Karpas-422 (cell line): Measurements from ENCODE around the gene GOLGA6L26. TPM values are rescaled to one million over a fixed set of nuclear protein-coding genes. Genes with fewer than 3 reads are reported as not detected.
"Not testable (repeated sequence)": the region's sequence is repeated elsewhere in the genome, so short reads cannot be mapped to it uniquely, and the experiment has no call there.

ENCODE experiments used
- DNase-seq: peaks from one replicate; pipeline ENCODE4 v3.0.0-alpha.2; 2015
- H2AFZ ChIP-seq: fragments of 200-600 bp; sonication (generic); 2 replicates; pipeline ENCODE4 v1.6.1; 2014; ENCODE audit warnings: antibody characterized with exemption, low read length, mixed read lengths
- H3K27ac ChIP-seq: fragments of 200-600 bp; sonication (generic); 2 replicates; pipeline ENCODE4 v1.5.1; 2014; ENCODE audit warnings: mild to moderate bottlenecking, low read length, moderate library complexity
- H3K27me3 ChIP-seq: fragments of 200-600 bp; sonication (generic); 2 replicates; pipeline ENCODE4 v1.6.1; 2014; ENCODE audit warnings: low read length, mixed read lengths
- H3K36me3 ChIP-seq: fragments of 200-600 bp; sonication (generic); 2 replicates; pipeline ENCODE4 v1.6.1; 2014; ENCODE audit warnings: low read length, mixed read lengths; ENCODE audit not compliant: insufficient read depth
- H3K4me1 ChIP-seq: fragments of 200-600 bp; sonication (generic); 2 replicates; pipeline ENCODE4 v1.6.1; 2014; ENCODE audit warnings: mild to moderate bottlenecking, low read length, mixed read lengths
- H3K4me2 ChIP-seq: fragments of 200-600 bp; sonication (generic); 2 replicates; pipeline ENCODE4 v1.6.1; 2014; ENCODE audit warnings: low read length, low read depth, mild to moderate bottlenecking; ENCODE audit not compliant: poor library complexity, severe bottlenecking
- H3K4me3 ChIP-seq: fragments of 200-600 bp; sonication (generic); 2 replicates; pipeline ENCODE4 v1.5.1; 2014; ENCODE audit warnings: mild to moderate bottlenecking, antibody characterized with exemption, low read length, mixed read lengths
- H3K79me2 ChIP-seq: fragments of 200-600 bp; sonication (generic); 2 replicates; pipeline ENCODE4 v1.6.1; 2014; ENCODE audit warnings: mild to moderate bottlenecking, low read length, mixed read lengths
- H3K9ac ChIP-seq: fragments of 200-600 bp; sonication (generic); 2 replicates; pipeline ENCODE4 v1.6.0; 2014; ENCODE audit warnings: low read length
- H3K9me2 ChIP-seq: fragments of 200-600 bp; sonication (generic), shearing (Covaris generic); replicated peaks from 2 replicates; pipeline ENCODE4 v1.6.0; 2014; ENCODE audit warnings: mild to moderate bottlenecking, low read length, moderate library complexity; ENCODE audit not compliant: insufficient read depth
- H3K9me3 ChIP-seq: fragments of 300-700, 200-600 bp; sonication (generic); 2 replicates; pipeline ENCODE4 v1.6.1; 2014; ENCODE audit warnings: low read length, mixed read lengths
- H4K20me1 ChIP-seq: fragments of 200-600 bp; sonication (generic); 2 replicates; pipeline ENCODE4 v1.6.1; 2014; ENCODE audit warnings: mild to moderate bottlenecking, antibody characterized with exemption, low read length, low read depth; ENCODE audit not compliant: insufficient read depth
- total RNA-seq: library from RNA; depleted of rRNA; stranded (reverse); fragments of >200 nt; shearing (Covaris generic); gene quantifications from 2 replicates; pipeline ENCODE4 v1.2.3, GENCODE V29; 2014; ENCODE audit warnings: low replicate concordance; rRNA removed

Gene GOLGA6L26, protein sequence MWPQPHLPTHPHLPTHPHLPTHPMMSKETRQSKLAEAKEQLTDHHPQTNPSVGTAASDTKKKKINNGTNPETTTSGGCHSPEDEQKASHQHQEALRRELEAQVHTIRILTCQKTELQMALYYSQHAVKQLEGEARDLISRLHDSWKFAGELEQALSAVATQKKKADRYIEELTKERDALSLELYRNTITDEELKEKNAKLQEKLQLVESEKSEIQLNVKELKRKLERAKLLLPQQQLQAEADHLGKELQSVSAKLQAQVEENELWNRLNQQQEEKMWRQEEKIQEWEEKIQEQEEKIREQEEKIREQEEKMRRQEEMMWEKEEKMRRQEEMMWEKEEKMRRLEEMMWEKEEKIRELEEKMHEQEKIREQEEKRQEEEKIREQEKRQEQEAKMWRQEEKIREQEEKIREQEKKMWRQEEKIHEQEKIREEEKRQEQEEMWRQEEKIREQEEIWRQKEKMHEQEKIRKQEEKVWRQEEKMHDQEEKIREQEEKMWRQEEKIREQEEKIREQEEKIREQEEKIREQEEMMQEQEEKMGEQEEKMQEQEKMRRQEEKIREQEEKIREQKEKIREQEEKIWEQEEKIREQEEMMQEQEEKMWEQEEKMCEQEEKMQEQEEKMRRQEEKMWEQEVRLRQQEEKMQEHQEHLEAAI
- total RNA-seq = not detected in 2 replicates

DNA sequence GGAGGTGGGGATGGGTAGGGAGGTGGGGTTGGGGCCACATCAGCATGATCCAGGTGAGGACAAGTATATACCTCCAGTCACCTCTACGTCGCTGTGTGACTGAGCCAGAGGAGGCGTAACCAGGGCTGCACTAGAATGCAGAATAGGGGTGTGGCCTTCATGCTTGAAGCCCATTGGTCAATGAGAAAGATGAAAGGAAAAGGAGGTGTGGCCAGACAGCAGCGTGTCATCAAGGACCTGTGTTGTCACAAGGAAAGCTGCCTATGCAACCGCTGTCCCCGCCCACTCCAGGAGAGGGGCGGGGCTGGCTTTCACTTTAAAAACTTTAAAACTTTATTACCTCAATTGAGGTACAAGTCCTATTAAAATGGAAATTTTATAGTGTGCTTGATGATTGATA is at the start of gene GOLGA6L26:
Gene GOLGA6L26, minus strand, starts transcription at position 101 of the 400 bp plus-strand sequence. Its CDS starts 61 bp downstream, at position 40.
- not testable (repeated sequence) for H3K4me1 ChIP-seq, H3K9me3 ChIP-seq, DNase-seq, H3K9ac ChIP-seq, H4K20me1 ChIP-seq, H3K36me3 ChIP-seq, H3K79me2 ChIP-seq, H3K9me2 ChIP-seq, H2AFZ ChIP-seq, H3K27ac ChIP-seq, H3K27me3 ChIP-seq, H3K4me2 ChIP-seq, H3K4me3 ChIP-seq

- H3K9ac ChIP-seq, DNase-seq, H2AFZ ChIP-seq, H3K27me3 ChIP-seq, H4K20me1 ChIP-seq, H3K4me3 ChIP-seq, H3K27ac ChIP-seq, H3K9me2 ChIP-seq, H3K9me3 ChIP-seq, H3K4me2 ChIP-seq, H3K36me3 ChIP-seq, H3K79me2 ChIP-seq, H3K4me1 ChIP-seq: not testable (repeated sequence)
These were observed 47.2 kb upstream of the GOLGA6L26 start for GRCh38 chr15:23381192-23381591.

DNA sequence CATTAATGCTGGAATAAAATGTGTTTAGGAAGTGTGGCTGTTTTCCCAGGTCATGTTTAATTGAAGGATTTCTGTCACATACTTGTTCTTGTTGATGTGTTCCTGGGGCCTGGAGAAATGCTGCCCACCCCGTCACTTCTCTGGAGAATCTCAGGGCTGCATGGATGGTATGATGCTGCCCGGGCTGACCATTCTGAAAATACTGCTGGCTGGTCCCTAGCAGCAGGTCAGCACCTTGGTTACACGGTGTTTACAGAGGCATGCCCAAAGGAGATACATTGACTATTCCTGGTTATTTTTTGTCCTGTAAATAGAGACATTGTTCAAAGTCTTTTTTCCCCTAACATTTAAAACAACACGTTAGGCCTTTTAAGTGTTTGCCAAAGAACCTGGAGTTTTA is 46.7 kb upstream of the GOLGA6L26 start:
- H2AFZ ChIP-seq = not testable (repeated sequence)

GRCh38 chr15:23378946-23379345 is 45.0 kb upstream of the GOLGA6L26 start:
- H4K20me1 ChIP-seq, H3K27ac ChIP-seq, H2AFZ ChIP-seq, H3K4me1 ChIP-seq, H3K79me2 ChIP-seq, H3K36me3 ChIP-seq, H3K27me3 ChIP-seq, DNase-seq, H3K9me3 ChIP-seq, H3K4me3 ChIP-seq, H3K4me2 ChIP-seq, H3K9me2 ChIP-seq, H3K9ac ChIP-seq: not testable (repeated sequence)

More for the DNA sequence above, 46.7 kb upstream of the GOLGA6L26 start:
- H3K4me1 ChIP-seq, H3K27me3 ChIP-seq, H3K9me2 ChIP-seq, H4K20me1 ChIP-seq, H3K36me3 ChIP-seq, H3K79me2 ChIP-seq, H3K4me3 ChIP-seq, H3K4me2 ChIP-seq, DNase-seq, H3K9me3 ChIP-seq, H3K9ac ChIP-seq, H3K27ac ChIP-seq: not testable (repeated sequence)

- not testable (repeated sequence) for H3K27ac ChIP-seq, H2AFZ ChIP-seq, H3K9me2 ChIP-seq, H3K4me3 ChIP-seq, H3K9ac ChIP-seq, H3K4me1 ChIP-seq, H3K79me2 ChIP-seq, H3K27me3 ChIP-seq, H4K20me1 ChIP-seq, H3K36me3 ChIP-seq, DNase-seq, H3K4me2 ChIP-seq, H3K9me3 ChIP-seq
These were observed 40.2 kb upstream of the GOLGA6L26 start for GRCh38 chr15:23374226-23374625.

GRCh38 chr15:23372891-23373600 is 39.0 kb upstream of the GOLGA6L26 start:
- not testable (repeated sequence) for DNase-seq, H3K9me3 ChIP-seq, H3K9me2 ChIP-seq, H2AFZ ChIP-seq, H3K4me2 ChIP-seq, H3K36me3 ChIP-seq, H3K4me3 ChIP-seq, H3K27ac ChIP-seq, H4K20me1 ChIP-seq, H3K9ac ChIP-seq, H3K4me1 ChIP-seq, H3K27me3 ChIP-seq, H3K79me2 ChIP-seq

DNA sequence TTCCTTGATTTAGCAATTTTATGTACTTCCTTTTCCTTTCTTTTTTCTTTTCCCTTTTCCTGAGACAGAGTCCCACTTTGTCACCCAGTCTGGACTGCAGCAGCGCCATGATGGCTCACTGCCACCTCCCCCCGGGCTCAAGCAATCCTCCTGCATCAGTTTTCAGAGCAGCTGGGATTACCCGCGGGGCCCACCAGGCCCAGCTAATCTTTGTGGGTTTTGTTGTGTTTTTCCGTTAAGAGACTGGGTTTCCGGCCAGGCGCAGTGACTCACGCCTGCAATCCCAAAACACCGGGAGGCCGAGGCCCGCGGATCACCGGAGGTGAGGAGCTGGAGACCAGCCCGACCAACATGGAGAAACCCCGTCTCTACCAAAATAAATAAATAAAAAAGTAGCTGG is 38.3 kb upstream of the GOLGA6L26 start:
- H3K4me1 ChIP-seq = no peaks in the 10 kb centered on the region
- no peaks in the 10 kb centered on the region for H3K9me3 ChIP-seq
- H3K36me3 ChIP-seq = no peaks in the 10 kb centered on the region
- no peak overlapping the region for H3K9ac ChIP-seq
- H3K79me2 ChIP-seq = no peaks in the 10 kb centered on the region
- no peaks in the 10 kb centered on the region for H4K20me1 ChIP-seq
- no peak for DNase-seq
- H3K9me2 ChIP-seq = no peaks in the 10 kb centered on the region
- H3K4me2 ChIP-seq = no peak overlapping the region
- H2AFZ ChIP-seq = no peak overlapping the region
- no peak overlapping the region for H3K27ac ChIP-seq
- H3K4me3 ChIP-seq = no peak overlapping the region
- no peaks in the 10 kb centered on the region for H3K27me3 ChIP-seq

DNA sequence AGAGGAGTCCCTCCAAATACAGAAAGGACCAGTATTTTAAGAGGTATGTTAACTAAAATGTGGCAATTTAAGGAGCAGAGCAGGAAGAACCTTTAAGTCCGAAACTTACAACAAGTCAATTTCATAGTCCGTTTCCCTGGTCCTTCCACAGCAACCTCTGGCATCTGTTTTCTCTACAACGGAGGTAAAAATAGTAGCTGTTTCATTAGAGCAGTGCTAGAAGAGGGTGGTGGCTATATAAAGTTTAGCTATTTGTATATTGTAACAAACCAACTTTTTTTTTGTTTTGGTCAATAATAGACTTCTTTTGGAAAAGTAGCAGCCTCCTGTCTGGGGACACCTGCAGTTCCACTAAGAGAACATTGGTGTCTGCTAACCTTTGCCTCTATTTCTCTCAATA is 37.9 kb upstream of the GOLGA6L26 start:
- not testable (repeated sequence) for H3K4me1 ChIP-seq

More for the DNA sequence above, 37.9 kb upstream of the GOLGA6L26 start:
- not testable (repeated sequence) for H3K27ac ChIP-seq, H4K20me1 ChIP-seq, H3K9me2 ChIP-seq, H3K9me3 ChIP-seq, DNase-seq, H3K79me2 ChIP-seq, H3K9ac ChIP-seq, H3K4me3 ChIP-seq, H2AFZ ChIP-seq, H3K36me3 ChIP-seq, H3K27me3 ChIP-seq, H3K4me2 ChIP-seq
